PFSK-1 (cell line): ENCODE measurements around the gene ERAP2.

Experiments
- FOXP2 ChIP-seq: optimal IDR thresholded peaks from 2 replicates; pipeline ENCODE3; 2011; ENCODE audit warnings: borderline replicate concordance, control low read depth, inconsistent platforms; ENCODE audit not compliant: insufficient read depth; ENCODE audit errors: extremely low read length, extremely low read depth
- POLR2AphosphoS5 ChIP-seq: IDR thresholded peaks from 2 replicates; pipeline ENCODE4 v1.6.1; 2012; ENCODE audit warnings: low read depth, mild to moderate bottlenecking, control low read depth, low read length, moderate library complexity
- REST ChIP-seq, 2 experiments: IDR thresholded peaks; 2 replicates each; pipeline versions ENCODE4 v1.6.1 to v1.8.0; 2011 to 2012; ENCODE audit warnings: low read depth in 2 of 2, low read length in 2 of 2, control low read depth in 1 of 2, inconsistent platforms in 1 of 2, mild to moderate bottlenecking in 1 of 2, moderate library complexity in 1 of 2; ENCODE audit not compliant: insufficient read depth in 1 of 2
- SIN3A ChIP-seq: IDR thresholded peaks from 2 replicates; pipeline ENCODE4 v1.6.1; 2012; ENCODE audit warnings: mild to moderate bottlenecking, low read length, moderate library complexity, borderline replicate concordance; ENCODE audit not compliant: insufficient read depth
- TAF1 ChIP-seq: IDR thresholded peaks from 2 replicates; pipeline ENCODE4 v1.6.1; 2012; ENCODE audit warnings: low read length, control low read depth, borderline replicate concordance; ENCODE audit not compliant: insufficient read depth

GRCh38 chr5:96880444-96881164, 4.3 kb downstream of the ERAP2 start:
- TF ChIP-seq POLR2AphosphoS5 = no peak
- no peak for TF ChIP-seq TAF1
- no peak for TF ChIP-seq REST (IDR thresholded peaks at IDR 0.05; ENCODE audit: insufficient read depth in 1 of 2, low read depth in 2 of 2, low read length in 2 of 2)
- TF ChIP-seq SIN3A = no peak
- no peak for TF ChIP-seq FOXP2
